Lung (tissue), 12 donors: ENCODE measurements around the gene MS4A15. TPM values are rescaled to one million over a fixed set of nuclear protein-coding genes. Genes with fewer than 3 reads are reported as not detected.

Experiments
- ATAC-seq: fragments of 200-7000 bp; cut with Tn5 transposase; one replicate; pipeline ENCODE4 v1.9.1; 2020; ENCODE audit warnings: moderate number of reproducible peaks; ENCODE audit not compliant: insufficient read depth, low FRiP score
- DNase-seq, 3 donors: peaks; one replicate each; pipeline ENCODE4 v3.0.0-alpha.2; 2013 to 2017
- H3K27ac ChIP-seq, 2 donors: one replicate each; pipeline ENCODE4 v1.5.1; 2013; ENCODE audit warnings: mild to moderate bottlenecking in 2 of 2, moderate library complexity in 2 of 2, control low read depth in 1 of 2, inconsistent platforms in 1 of 2, low read depth in 1 of 2, low read length in 1 of 2
- H3K27me3 ChIP-seq, 3 donors: one replicate each; pipeline ENCODE4 v1.5.1; 2013; ENCODE audit warnings: low read length in 2 of 3; ENCODE audit not compliant: control insufficient read depth in 3 of 3, insufficient read depth in 3 of 3
- H3K36me3 ChIP-seq, 4 donors: one replicate each; pipeline ENCODE4 v1.5.1; 2013; ENCODE audit warnings: low read length in 4 of 4, mild to moderate bottlenecking in 1 of 4, moderate library complexity in 1 of 4; ENCODE audit not compliant: control insufficient read depth in 4 of 4, insufficient read depth in 4 of 4
- H3K4me1 ChIP-seq, 5 donors: one replicate each; pipeline ENCODE4 v1.5.1; 2013; ENCODE audit warnings: low read length in 5 of 5, mild to moderate bottlenecking in 2 of 5, moderate library complexity in 1 of 5; ENCODE audit not compliant: control insufficient read depth in 5 of 5, insufficient read depth in 5 of 5
- H3K4me3 ChIP-seq: one replicate; pipeline ENCODE4 v1.5.1; 2013; ENCODE audit warnings: mild to moderate bottlenecking, control low read depth, moderate library complexity
- H3K9ac ChIP-seq, 2 donors: one replicate each; pipeline ENCODE4 v1.5.1; 2013; ENCODE audit warnings: low read length in 2 of 2, control low read depth in 1 of 2; ENCODE audit not compliant: insufficient read depth in 1 of 2
- H3K9me3 ChIP-seq, 4 donors: one replicate each; pipeline ENCODE4 v1.5.1; 2013; ENCODE audit warnings: low read length in 3 of 4, mild to moderate bottlenecking in 1 of 4, moderate library complexity in 1 of 4; ENCODE audit not compliant: control insufficient read depth in 4 of 4, insufficient read depth in 3 of 4
- WGBS, 2 donors: extraction: QIAGEN DNeasy Blood & Tissue Kit; methylation state at CpG; one replicate each; pipeline ENCODE4 v1.1.7; 2013; 5-methylcytosine and 5-hydroxymethylcytosine counted together
- polyA plus RNA-seq, 2 donors: library from polyadenylated mRNA; stranded (reverse); fragments of 200-250 nt; gene quantifications; one replicate each; pipeline ENCODE4 v1.2.1, GENCODE V29; 2013
- total RNA-seq, 2 donors: library from RNA; depleted of rRNA in 1 of 2; stranded (reverse); fragments of >200 nt in 1 of 2; gene quantifications; one replicate each; pipeline ENCODE4 v1.2.1, GENCODE V29; 2014 to 2021
- TF ChIP-seq, protein P1 (sequence below): IDR thresholded peaks from 2 replicates; pipeline ENCODE4 v1.5.1; 2012; ENCODE audit warnings: mild to moderate bottlenecking; ENCODE audit errors: control extremely low read depth, extremely low read depth
- donor health status: control.
- donor health status: control.
- donor health status: Bipolar disorder and iron deficiency.
- donor health status: healthy.
- donor health status: DM: yes; HTN: yes; CAD: no.

The MS4A15 gene
- total and polyA plus RNA-seq, 4 donors = 9.8 to 38.9 (median 26.8) TPM; not detected in 1

DNA sequence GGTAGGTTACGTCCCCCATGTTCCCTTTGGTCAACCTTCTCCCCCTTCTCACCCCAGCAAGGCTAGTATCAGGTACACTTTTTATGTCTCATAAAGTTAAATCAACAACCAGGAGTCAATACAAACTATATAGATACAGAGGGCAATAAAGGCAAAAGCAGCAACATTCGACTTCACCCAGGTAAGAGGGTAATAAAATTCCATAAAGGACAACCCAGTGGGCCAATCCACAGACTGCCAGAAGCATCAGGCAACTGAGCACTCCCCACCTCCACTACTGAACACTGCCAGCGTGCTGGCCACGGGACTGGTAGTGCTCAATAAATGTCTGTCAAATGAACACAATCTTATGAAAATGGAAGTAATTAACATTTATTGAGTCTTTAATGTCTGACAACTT, 37.3 kb upstream of the MS4A15 start:
- Histone ChIP-seq H3K27me3 (no peaks in the 10 kb centered on the region), H3K36me3 (no peaks in the 10 kb centered on the region), H3K9me3 (peaks cover 0 to 9% (median 0%) of the 10 kb centered on the region in 4 donors), H3K4me3 (no peak overlapping the region), H3K4me1 (no peaks in the 10 kb centered on the region), H3K27ac (no peak overlapping the region), H3K9ac (no peak overlapping the region)
- WGBS, 2 donors = 88 to 93% methylated on average over 4 of the region's 4 CpGs
- TF ChIP-seq, protein P1, sequence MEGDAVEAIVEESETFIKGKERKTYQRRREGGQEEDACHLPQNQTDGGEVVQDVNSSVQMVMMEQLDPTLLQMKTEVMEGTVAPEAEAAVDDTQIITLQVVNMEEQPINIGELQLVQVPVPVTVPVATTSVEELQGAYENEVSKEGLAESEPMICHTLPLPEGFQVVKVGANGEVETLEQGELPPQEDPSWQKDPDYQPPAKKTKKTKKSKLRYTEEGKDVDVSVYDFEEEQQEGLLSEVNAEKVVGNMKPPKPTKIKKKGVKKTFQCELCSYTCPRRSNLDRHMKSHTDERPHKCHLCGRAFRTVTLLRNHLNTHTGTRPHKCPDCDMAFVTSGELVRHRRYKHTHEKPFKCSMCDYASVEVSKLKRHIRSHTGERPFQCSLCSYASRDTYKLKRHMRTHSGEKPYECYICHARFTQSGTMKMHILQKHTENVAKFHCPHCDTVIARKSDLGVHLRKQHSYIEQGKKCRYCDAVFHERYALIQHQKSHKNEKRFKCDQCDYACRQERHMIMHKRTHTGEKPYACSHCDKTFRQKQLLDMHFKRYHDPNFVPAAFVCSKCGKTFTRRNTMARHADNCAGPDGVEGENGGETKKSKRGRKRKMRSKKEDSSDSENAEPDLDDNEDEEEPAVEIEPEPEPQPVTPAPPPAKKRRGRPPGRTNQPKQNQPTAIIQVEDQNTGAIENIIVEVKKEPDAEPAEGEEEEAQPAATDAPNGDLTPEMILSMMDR = no peak
- no peak for ATAC-seq
- no peak for DNase-seq

DNA sequence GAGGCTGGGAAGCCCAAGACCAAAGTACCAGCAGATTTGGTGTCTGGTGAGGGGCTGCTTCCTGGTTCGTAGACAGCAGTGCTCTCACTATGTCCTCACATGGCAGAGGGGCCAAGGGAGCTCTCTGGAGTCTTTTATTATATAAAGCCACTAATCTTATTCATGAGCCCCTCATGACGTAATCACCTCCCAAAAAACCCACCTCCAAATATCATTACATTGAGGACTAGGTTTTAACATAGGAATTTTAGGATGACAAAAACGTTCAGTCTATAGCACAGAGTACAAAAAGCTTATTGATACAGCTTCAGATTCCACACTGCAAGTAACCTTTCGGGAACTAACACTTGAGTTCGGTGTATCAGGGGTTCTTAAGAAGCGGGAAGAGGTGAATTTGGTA, 36.2 kb upstream of the MS4A15 start:
- DNase-seq = no peak
- no peak overlapping the region for H3K27ac ChIP-seq
- TF ChIP-seq, protein P1 = no peak
- H3K27me3 ChIP-seq = no peaks in the 10 kb centered on the region
- no peak for ATAC-seq
- H3K9me3 ChIP-seq = peaks cover 0 to 9% (median 0%) of the 10 kb centered on the region in 4 donors
- no peaks in the 10 kb centered on the region for H3K4me1 ChIP-seq
- no peak overlapping the region for H3K9ac ChIP-seq
- no peak overlapping the region for H3K4me3 ChIP-seq
- WGBS, 2 donors = 78 to 89% methylated on average over 6 of the region's 6 CpGs
- H3K36me3 ChIP-seq = no peaks in the 10 kb centered on the region

DNA sequence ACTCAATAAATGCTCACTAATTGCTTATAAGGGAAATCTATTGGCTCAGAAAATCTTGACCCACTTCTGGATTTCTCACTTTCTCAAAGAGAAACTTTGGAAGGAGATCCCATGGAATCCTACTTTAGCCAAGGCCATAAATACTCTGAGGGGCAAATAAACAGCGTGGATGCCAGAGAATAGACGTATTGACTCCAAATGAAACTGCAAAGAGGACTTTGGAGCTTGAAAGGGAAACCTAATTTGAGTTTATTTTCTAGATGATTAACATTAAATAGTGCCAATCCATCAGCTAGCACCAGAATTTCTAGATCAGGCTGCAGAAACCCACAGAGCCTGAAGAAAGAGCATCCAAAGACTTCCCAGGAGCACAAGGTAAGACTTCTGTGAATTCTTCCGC, 32.2 kb upstream of the MS4A15 start, which contains the start of gene MS4A18:
Gene MS4A18 (plus strand): TSS at position 301 of the 400 bp plus-strand sequence.
- H3K4me1 ChIP-seq = no peaks in the 10 kb centered on the region
- no peaks in the 10 kb centered on the region for H3K36me3 ChIP-seq
- H3K27ac ChIP-seq = no peak within 1 kb of the TSS
- peaks cover 0 to 1% (median 0%) of the 10 kb centered on the region in 4 donors for H3K9me3 ChIP-seq
- peaks cover 0 to 2% (median 0%) of the 10 kb centered on the region in 3 donors for H3K27me3 ChIP-seq
- 93 to 96% methylated on average over 3 of the region's 3 CpGs for WGBS, 2 donors
- TF ChIP-seq, protein P1 = no peak
- no peak for ATAC-seq
- H3K9ac ChIP-seq = no peak within 1 kb of the TSS
- no peak within 1 kb of the TSS for H3K4me3 ChIP-seq
- no peak for DNase-seq

DNA sequence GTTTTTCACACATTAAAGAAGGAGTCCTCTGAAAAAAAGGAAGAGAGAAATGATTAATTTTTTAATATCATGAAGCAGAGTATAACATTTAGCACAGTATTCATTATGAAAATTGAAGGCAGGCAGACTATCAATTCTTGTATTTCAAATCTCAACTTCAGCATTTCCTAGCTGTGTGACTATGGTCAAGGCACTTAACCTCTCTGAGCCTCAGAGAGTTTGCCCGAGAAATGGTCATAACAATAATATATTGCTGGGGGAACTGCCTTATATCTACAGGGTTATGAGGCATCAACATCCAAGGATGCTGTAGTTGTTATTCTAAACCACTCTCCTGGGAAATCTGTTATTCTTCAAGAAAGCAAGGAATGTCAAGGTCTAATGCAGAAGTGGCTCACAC, 31.1 kb upstream of the MS4A15 start:
- no peaks in the 10 kb centered on the region for H3K36me3 ChIP-seq
- ATAC-seq (no peak), DNase-seq (no peak)
- H3K9ac ChIP-seq = no peak overlapping the region
- peaks cover 0 to 2% (median 0%) of the 10 kb centered on the region in 3 donors for H3K27me3 ChIP-seq
- WGBS, 2 donors = 91 to 93% methylated on average over 1 of the region's 1 CpG
- TF ChIP-seq, protein P1 = no peak
- peaks cover 0 to 10% (median 0%) of the 10 kb centered on the region in 5 donors for H3K4me1 ChIP-seq
- H3K9me3 ChIP-seq = peaks cover 0 to 2% (median 0%) of the 10 kb centered on the region in 4 donors
- no peak overlapping the region for H3K27ac ChIP-seq
- no peak overlapping the region for H3K4me3 ChIP-seq
